GM12872 (cell line): ENCODE data around the gene BTBD16.

ENCODE experiments used
- TF ChIP-seq, protein P1 (sequence below): IDR thresholded peaks from 3 replicates; pipeline ENCODE4 v1.5.1; 2011; ENCODE audit warnings: low read depth, mild to moderate bottlenecking, low read length, moderate library complexity; ENCODE audit not compliant: insufficient read depth

The BTBD16 gene

DNA sequence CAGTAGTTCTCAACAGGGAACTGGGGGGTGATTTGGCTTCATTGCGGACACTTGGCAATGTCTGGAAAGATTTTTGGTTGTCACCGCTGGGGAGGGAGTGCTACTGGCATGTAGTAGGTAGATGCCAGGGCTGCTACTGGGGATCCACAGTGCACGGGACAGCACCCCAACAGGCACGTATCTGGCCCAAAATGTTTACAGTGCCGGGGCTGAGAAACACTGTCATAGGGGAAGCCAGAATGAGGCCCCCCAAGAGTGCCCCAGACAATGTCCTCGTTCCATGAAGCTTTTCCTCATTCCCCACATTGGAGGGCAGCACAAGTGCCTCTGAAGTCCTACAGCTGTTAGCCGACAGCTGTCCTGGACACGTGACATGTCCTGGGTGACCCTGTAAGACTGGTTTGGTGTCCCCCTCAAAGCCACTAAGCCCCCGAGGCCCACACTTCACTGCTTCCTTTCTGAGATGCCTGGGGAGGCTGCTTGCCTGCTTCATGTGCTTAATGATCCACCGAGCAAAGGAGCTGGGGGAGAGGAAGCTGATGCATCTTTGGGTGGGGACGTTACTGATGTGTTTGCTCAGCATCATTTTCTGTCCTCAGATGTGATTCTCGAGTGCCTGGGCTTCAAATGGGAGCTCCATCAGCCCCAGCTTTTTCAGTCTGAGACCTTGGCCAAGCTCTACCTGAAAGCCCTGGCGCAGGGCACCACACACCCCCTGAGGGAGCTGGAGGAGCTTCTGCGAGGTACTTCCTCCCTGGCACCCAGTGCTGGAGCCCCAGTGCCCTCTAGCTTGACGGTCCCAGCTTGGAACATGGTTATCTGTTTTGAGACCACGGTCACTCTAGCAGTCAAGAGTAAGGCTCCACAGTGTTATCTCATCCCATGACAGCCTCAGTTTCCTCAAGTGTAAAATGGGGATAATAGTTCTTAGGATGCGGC is 14.7 kb downstream of the BTBD16 start:
- TF ChIP-seq, protein P1, sequence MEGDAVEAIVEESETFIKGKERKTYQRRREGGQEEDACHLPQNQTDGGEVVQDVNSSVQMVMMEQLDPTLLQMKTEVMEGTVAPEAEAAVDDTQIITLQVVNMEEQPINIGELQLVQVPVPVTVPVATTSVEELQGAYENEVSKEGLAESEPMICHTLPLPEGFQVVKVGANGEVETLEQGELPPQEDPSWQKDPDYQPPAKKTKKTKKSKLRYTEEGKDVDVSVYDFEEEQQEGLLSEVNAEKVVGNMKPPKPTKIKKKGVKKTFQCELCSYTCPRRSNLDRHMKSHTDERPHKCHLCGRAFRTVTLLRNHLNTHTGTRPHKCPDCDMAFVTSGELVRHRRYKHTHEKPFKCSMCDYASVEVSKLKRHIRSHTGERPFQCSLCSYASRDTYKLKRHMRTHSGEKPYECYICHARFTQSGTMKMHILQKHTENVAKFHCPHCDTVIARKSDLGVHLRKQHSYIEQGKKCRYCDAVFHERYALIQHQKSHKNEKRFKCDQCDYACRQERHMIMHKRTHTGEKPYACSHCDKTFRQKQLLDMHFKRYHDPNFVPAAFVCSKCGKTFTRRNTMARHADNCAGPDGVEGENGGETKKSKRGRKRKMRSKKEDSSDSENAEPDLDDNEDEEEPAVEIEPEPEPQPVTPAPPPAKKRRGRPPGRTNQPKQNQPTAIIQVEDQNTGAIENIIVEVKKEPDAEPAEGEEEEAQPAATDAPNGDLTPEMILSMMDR = no peak

DNA sequence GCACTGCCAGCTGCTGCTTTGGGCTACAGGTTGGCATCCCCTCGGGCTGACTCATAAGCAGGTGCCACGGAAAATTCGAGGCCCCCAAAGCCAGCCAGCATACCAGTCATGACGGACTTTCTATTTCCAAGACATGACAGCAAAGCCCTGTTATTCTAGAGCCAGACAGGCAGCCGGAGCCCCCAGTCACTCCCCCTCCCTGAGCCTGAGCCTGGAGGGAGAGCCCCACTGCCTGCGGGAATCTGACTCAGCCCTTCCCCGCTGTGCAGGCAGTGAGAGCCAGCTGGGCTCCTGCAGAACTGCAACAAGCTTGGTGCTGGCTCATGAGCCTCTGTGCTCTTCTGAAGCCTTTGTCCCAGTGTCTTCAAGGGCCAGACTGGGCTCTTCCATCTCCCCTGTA is 15.8 kb downstream of the BTBD16 start:
- TF ChIP-seq, protein P1 = no peak

DNA sequence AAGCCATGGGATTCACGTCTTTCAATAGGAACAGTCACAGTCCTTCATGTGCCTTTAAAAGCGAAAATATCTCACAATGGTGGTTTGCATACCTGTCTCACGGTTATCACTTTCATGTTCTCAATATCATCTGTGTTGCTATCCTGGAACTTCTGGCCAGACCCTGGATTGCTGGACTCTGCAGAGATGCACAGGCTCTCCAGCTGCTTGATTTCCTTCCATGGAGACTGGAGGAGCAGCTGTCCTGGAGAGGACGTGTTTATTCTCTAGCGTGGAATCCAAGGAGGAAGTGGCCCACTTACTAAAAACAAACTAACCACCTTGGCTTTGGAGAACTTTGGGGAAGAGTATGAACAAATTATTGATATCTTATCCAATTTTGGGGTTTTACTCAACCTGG is 16.5 kb downstream of the BTBD16 start:
- TF ChIP-seq, protein P1 = no peak

DNA sequence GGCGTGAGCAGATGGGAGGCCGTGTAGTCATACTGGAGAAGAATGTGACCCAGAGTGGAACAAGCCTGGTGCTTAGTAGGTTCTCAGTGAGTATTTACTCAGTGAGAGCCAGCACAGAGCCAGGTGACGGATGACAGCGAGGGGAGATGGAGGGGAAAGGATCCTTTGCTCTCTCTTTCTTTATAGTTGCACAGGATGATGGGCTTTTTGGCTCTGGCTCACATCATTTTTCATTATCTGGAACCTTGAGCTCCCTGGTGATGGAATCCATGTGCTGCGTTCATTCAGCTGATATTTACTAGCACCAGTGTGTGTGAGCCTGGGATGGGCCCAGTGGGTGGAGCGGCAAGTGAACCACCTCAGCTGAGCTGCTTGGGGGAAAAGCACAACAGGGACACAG is 17.2 kb downstream of the BTBD16 start:
- TF ChIP-seq, protein P1 = no peak

DNA sequence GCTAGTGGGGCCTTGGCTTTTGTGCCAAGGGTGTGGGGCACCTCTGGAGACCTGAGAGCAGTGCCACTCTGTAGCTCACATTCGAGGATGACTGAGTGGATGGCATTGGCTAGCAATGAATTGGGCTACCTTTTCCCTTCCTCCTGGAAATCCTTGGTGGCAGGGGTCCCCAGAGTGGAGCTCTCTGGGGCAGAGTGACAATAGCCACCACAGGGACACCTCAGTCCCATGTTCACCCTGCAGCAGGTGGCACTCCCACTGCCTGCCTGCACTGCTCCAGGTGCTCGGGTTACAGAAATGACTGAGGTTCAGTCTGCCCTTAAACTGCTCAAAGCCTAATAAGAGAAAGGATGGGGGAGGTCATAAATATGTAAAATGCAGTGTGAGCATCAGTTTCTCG is 17.8 kb downstream of the BTBD16 start:
- TF ChIP-seq, protein P1 = no peak

DNA sequence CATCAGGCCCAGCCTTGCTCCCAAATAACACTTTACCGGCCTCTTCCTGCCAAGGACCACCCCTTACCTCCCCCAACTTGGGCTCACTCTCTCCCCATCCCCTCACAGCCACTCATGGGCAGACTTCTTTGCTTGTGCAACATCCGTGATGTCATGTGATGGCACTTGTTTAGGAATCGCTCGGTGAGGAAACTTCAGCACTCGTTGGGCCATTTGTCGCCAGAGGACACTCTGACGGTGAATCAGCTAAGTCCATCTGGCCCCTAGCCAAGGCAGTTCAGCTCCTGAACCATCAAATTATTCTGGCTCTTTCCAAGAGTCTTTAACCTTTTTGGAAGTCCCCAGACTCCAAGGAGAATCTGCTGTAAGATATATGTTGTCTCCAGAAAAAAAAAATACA is 19.2 kb downstream of the BTBD16 start:
- TF ChIP-seq, protein P1 = no peak

DNA sequence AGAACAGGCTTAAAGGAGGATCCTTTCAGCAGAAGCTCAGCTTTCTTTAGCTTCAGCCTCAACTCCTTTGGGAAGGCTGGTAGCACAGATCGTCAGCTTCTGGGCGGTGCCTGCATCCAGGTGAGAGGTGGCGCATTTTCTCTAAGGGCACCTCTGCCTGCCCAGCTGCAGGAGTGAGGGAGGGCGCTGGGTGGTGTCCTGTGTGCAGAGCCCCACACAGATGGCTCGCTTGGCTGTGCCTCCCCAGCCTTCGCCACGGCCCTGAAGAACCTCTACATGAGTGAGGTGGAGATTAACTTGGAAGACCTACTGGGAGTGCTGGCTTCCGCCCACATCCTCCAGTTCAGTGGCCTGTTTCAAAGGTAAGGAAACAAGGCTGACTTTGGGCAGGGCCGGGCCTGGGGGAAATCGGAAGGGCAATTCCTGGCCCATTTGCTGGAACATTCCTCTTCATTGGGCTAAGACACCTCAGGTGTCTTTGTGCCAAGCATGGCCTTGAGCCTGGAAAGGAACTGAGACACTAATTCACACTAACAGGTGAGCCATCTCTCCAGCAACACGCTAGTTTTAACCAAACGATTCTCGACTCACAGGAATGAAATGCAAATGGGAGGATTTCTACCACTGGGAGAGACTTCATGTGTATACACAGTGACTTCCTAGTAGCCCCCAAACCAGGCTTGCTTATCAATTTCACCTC is 19.9 kb downstream of the BTBD16 start:
- TF ChIP-seq, protein P1 = no peak
